Measurements from ENCODE around the gene NKD2. TPM values are rescaled to one million over a fixed set of nuclear protein-coding genes. Genes with fewer than 3 reads are reported as not detected.

The NKD2 gene
- total and polyA plus RNA-seq, 9 of the 15 experiments (the other 6 are each of a cell fraction or from before 2014, with no cell fraction given), result 0.09 to 0.64 (median 0.27) TPM; not detected in 5

DNA sequence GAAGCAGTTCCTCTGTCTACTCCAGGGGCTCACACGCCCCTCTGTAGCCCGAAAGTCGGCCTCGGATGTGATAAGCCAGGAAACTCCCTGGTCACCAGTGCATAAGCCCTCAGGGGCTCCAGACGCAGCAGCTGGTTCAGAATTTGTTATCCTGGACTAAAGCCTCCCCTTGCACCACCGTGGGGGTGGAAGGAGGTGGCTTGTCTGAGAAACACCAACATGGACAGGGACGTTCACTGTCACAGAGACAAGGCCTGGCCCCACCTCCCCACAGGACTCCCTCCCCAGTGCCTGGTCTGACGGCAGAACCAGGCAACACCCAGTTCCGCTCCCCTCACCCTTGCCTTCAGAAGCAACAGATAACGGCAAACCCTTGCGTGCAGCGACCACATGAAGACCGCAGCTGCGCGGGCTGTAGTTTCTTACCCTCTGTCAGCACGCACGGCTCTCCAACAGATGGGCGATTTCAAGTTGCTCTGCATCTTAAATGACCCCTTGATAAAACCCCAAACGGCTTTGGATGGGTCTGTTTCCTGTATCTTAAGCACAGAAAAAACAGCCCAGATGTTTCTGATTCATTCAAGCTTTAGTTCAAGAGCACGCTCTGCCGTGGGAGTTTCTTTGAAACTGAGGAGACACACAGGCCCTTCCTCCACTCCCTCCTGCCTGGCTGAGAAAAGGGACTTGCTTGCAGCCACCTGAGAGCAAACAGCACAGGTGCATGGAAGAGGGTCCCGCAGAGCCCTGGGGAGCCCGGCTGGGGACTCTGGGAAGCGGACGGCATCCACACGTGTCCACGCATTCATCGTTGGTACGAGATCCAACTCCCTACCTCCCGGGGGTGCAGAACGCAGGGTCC, 44.7 kb upstream of the NKD2 start (continued):
- TF ChIP-seq, protein P1, sequence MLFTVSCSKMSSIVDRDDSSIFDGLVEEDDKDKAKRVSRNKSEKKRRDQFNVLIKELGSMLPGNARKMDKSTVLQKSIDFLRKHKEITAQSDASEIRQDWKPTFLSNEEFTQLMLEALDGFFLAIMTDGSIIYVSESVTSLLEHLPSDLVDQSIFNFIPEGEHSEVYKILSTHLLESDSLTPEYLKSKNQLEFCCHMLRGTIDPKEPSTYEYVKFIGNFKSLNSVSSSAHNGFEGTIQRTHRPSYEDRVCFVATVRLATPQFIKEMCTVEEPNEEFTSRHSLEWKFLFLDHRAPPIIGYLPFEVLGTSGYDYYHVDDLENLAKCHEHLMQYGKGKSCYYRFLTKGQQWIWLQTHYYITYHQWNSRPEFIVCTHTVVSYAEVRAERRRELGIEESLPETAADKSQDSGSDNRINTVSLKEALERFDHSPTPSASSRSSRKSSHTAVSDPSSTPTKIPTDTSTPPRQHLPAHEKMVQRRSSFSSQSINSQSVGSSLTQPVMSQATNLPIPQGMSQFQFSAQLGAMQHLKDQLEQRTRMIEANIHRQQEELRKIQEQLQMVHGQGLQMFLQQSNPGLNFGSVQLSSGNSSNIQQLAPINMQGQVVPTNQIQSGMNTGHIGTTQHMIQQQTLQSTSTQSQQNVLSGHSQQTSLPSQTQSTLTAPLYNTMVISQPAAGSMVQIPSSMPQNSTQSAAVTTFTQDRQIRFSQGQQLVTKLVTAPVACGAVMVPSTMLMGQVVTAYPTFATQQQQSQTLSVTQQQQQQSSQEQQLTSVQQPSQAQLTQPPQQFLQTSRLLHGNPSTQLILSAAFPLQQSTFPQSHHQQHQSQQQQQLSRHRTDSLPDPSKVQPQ (CRISPR knock-in tag; IDR thresholded peaks at IDR 0.05; ENCODE audit: borderline replicate concordance), result no peak
- TF ChIP-seq KDM2B (CRISPR knock-in tag; IDR thresholded peaks at IDR 0.05) (no peak), DNMT1 (IDR thresholded peaks at IDR 0.05) (no peak), CTBP1 (IDR thresholded peaks at IDR 0.05; ENCODE audit: borderline replicate concordance) (peak; percentile 70; the same call in 1 of the 2 replicates), RFX1 (IDR thresholded peaks at IDR 0.05) (no peak), HBP1 (CRISPR knock-in tag; IDR thresholded peaks at IDR 0.05) (no peak), MAFG (tag; conservative IDR thresholded peaks at IDR 0.05) (no peak), PTBP1 (IDR thresholded peaks at IDR 0.05; ENCODE audit: low read depth, low read length) (no peak), KLF1 (tag; IDR thresholded peaks at IDR 0.05) (no peak), ZNF79 (CRISPR knock-in tag; IDR thresholded peaks at IDR 0.05; ENCODE audit: low read depth) (no peak), MAFF (IDR thresholded peaks at IDR 0.05; ENCODE audit: low read length) (no peak), DPF2 (IDR thresholded peaks at IDR 0.05) (peak; percentile 76; the same call in 1 of the 2 replicates), PRPF4 (IDR thresholded peaks at IDR 0.05; ENCODE audit: insufficient read depth, low read depth, low read length, poor library complexity, severe bottlenecking) (no peak), JUND (IDR thresholded peaks at IDR 0.05; ENCODE audit: borderline replicate concordance, low read depth, low read length) (peak; percentile 41), JUND (tag; IDR thresholded peaks at IDR 0.05; ENCODE audit: borderline replicate concordance, low read depth, low read length) (peak; percentile 63; the same call in 1 of the 3 replicates), HDAC8 (tag; IDR thresholded peaks at IDR 0.05) (no peak), ZNF586 (CRISPR knock-in tag; conservative IDR thresholded peaks at IDR 0.05) (no peak), RAD21 (CRISPR knock-in tag; conservative IDR thresholded peaks at IDR 0.05 in 1 of 2, IDR thresholded peaks at IDR 0.05 in 1 of 2) (peak in 1 of 2 experiments; percentile 24; a peak in 1 of 4 replicates), NBN (IDR thresholded peaks at IDR 0.05; ENCODE audit: low read depth) (0 out of 2 replicates have a peak, but pooled peaks have one; percentile 41), OTX1 (CRISPR knock-in tag; IDR thresholded peaks at IDR 0.05) (no peak), ZNF77 (CRISPR knock-in tag; IDR thresholded peaks at IDR 0.05) (no peak)
- TF ChIP-seq, protein P2, sequence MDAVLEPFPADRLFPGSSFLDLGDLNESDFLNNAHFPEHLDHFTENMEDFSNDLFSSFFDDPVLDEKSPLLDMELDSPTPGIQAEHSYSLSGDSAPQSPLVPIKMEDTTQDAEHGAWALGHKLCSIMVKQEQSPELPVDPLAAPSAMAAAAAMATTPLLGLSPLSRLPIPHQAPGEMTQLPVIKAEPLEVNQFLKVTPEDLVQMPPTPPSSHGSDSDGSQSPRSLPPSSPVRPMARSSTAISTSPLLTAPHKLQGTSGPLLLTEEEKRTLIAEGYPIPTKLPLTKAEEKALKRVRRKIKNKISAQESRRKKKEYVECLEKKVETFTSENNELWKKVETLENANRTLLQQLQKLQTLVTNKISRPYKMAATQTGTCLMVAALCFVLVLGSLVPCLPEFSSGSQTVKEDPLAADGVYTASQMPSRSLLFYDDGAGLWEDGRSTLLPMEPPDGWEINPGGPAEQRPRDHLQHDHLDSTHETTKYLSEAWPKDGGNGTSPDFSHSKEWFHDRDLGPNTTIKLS (IDR thresholded peaks at IDR 0.05; ENCODE audit: borderline replicate concordance, low read depth), result no peak
- TF ChIP-seq, protein P3, sequence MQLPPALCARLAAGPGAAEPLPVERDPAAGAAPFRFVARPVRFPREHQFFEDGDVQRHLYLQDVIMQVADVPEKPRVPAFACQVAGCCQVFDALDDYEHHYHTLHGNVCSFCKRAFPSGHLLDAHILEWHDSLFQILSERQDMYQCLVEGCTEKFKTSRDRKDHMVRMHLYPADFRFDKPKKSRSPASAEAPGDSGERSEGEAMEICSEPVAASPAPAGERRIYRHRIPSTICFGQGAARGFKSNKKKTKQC (CRISPR knock-in tag; IDR thresholded peaks at IDR 0.05), result no peak

Data from K562 (cell line).